GM19351 (cell line): ENCODE data around the gene PRRC2A.
A peak's percentile ranks its signal among the peaks of the same experiment; 100 is the strongest.

ENCODE experiments used
- ATAC-seq: cut with Tn5 transposase; IDR thresholded peaks from one replicate; pipeline ENCODE4 v1.9.1; 2021; ENCODE audit warnings: mild to moderate bottlenecking, moderate library complexity; ENCODE audit not compliant: unreplicated experiment

Gene PRRC2A

GRCh38 chr6:31663961-31664789 is 43.7 kb downstream of the PRRC2A start:
- ATAC-seq, result no peak

DNA sequence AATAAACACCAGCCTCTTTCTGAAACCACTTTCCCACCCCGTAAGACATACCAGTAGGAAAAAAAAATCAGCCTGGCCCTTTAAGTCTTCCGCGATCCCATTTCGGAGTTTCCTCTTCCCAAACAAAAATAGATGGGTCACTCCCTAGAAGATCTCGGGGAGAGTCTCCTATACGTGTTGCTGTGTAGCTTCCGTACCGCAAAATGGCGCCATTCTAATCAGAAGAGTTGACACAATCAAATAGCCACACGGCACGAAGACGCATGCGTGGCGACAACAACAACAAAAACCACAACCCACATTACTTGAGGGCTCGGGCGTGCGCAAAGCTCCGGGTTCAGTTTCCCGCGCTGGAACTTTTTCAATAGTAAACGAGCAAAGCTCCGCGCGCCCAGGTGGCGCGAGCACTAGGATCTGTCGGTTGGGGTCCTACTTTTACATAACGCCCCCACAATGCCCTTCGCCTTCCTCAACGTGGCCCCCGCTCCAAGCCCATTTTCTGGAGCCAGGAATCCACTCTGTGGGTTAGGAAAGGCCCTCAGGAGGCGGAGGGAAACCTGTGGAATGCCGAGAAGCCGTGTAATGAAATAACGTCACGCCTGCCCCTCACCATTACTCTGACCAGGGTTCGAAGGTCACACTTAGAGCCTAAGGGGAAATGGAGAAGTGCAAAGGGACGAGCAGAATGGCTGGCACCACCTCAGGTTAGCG is 44.4 kb downstream of the PRRC2A start, which contains the start of gene GPANK1:
Gene GPANK1 (minus strand): TSS at position 208 of the 711 bp plus-strand sequence. CDS start 519 bp downstream, outside the sequence.
- no peak for ATAC-seq

- ATAC-seq, result peak; percentile 79
These were observed 45.2 kb downstream of the PRRC2A start, which contains the start of gene CSNK2B for GRCh38 chr6:31665501-31666336. Gene CSNK2B (plus strand): TSS chr6:31666080. CDS start chr6:31666832, 752 bp downstream.

DNA sequence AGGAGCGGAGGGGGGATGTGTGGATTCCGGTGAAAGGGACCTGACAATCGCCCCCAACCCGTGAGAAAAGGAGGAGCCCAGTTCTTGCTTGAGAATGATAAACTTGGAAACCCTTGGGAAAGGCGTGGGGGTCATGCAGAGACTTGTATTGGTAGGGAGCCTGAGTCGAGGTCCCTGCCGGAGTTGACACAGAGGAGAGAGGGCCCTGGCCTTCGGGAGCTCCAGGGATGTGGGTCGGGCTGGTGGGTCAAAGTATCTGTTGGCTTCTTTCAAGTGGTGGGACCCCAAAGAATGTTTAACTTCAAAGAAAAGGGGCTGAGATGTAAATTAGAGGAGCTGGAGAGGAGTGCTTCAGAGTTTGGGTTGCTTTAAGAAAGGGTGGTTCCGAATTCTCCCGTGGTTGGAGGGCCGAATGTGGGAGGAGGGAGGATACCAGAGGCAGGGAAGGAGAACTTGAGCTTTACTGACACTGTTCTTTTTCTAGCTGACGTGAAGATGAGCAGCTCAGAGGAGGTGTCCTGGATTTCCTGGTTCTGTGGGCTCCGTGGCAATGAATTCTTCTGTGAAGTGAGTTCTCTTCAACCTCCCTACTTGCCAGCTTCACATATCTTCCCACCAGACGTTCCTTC is 45.9 kb downstream of the PRRC2A start:
- ATAC-seq, result no peak

- ATAC-seq, result no peak
These were observed 49.2 kb downstream of the PRRC2A start, which contains the start of gene LY6G5B for GRCh38 chr6:31669676-31670075. Gene LY6G5B (plus strand): TSS chr6:31669976. CDS start chr6:31670951, 975 bp downstream.

GRCh38 chr6:31676322-31676903 is 55.9 kb downstream of the PRRC2A start:
- no peak for ATAC-seq

DNA sequence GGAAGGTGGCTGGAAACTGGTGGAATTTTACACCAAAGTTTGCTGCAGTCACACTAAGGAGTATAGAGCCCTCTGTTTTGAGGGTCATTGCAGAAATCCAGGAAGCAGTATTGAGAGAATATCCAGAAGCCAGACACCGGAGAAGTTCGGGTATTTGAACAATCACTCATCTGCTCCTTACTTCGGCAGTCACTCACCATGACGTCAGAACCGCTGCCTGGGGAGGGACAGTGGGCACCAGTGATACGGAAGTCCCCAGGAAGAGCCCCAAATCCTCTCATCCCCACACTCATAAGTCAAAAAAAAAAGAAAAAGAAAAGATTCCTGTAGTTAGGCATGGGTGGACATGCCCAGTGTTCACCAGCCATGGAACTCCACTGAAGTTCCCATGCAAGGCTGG is 56.4 kb downstream of the PRRC2A start:
- ATAC-seq, result no peak

GRCh38 chr6:31677955-31678354 is 57.4 kb downstream of the PRRC2A start:
- no peak for ATAC-seq

DNA sequence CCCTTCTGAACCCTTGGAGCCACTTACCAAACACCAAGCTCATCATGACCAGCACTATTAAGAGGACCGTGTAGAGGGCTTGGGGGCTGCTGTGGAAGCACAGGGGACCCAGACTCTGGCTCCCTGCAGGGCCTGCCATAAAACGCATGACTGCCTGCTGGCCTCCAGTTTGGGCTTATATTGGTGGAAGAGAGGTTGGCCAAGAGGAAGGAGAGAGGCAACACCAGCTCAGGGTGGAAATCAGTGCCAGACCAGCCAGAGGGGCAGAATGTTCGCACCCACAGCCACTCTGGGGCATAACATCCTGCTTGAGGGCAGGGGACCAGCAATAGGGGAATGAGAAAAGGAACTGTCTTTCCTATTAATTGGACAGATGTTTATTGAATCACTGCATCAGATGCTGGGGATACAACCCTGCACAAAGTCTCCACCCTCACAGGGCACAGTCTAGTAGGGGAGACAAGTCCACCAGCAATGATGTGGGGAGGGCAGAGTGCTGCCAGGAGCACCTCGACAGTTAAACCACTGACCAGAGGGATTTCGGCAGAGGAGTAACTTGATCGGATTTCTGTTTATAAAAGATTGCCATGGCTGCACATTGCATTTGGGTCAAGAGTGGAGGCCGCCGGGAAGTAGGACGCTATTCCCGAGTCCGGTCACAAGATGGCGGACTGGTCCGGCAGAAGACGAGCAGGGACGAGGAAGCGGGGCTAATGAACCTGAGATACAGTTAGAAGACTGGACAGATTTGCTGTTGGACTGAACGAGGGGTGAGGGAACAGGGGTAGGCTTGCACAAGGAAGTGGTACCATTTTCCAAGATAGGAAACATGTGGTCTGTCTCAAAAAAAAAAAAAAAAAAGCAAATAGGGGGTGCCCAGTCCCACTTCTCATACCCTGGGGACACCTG is 60.0 kb downstream of the PRRC2A start, which contains the start of gene LY6G5C:
Gene LY6G5C (minus strand): TSS at position 842 of the 909 bp plus-strand sequence. CDS start 694 bp downstream, at position 148.
- no peak for ATAC-seq

- ATAC-seq, result no peak
These were observed 60.7 kb downstream of the PRRC2A start for GRCh38 chr6:31681135-31681671.

DNA sequence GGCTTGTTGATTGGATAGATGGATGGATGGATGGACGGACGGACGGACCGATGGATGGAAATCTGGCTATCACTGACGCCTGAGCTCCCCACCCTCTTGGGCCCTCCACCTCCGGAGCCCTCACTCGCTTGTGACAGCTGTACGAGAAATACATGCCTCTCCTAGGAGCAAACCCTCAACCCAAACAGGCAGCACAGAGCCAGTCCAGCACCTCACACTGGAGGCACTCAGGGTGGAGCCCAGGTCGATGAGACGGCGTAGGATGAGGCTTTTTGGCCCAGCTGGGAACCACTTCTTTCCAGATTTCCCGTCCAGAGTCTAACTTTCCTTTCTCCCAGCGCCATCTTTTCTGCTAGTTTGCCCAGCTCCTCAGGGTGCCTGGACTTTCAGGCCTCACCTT is 63.1 kb downstream of the PRRC2A start:
- no peak for ATAC-seq

- no peak for ATAC-seq
These were observed 66.0 kb downstream of the PRRC2A start for GRCh38 chr6:31686483-31686882.

- ATAC-seq, result no peak
These were observed 66.8 kb downstream of the PRRC2A start for GRCh38 chr6:31687321-31687720.
